Measurements from ENCODE around the gene TRAPPC6A.

DNA sequence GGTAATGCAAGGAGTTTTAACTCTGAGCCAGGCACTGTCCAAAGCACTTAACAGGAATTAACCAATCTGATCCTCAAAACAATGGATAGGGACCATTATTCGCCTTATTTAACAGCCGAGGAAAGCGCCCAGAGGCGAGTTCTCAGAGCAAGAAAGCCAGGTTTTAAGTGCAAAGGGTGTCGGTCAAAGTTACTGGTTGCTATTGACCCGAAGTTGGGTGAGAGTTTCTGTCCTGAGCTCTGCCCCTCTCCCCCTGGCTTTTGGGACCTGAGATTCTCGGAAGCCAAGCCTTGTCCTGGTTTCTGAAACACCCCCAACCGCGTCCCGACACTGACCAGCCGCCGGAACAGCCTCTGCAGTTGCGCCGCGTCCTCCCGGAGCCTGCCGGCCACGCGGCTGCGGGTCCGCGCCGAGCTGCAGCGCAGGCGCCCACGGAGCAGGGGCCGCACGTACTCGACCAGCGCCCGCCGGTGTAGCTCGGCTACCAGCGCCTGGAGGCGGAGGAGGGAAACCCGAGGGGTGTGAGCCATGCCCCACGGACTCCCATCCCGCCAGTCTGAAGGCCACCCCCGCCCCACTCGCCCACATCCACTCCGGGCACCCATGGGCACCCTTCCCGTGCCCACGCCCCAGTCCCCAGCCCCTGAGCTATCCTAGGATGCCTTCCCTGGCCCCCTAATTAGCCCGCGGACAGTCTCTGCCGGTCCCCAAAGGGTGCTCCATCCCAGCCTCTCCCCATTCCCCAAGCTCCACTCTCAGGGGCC lies 39.3 kb upstream of the TRAPPC6A start:
- TF ChIP-seq, protein P1, sequence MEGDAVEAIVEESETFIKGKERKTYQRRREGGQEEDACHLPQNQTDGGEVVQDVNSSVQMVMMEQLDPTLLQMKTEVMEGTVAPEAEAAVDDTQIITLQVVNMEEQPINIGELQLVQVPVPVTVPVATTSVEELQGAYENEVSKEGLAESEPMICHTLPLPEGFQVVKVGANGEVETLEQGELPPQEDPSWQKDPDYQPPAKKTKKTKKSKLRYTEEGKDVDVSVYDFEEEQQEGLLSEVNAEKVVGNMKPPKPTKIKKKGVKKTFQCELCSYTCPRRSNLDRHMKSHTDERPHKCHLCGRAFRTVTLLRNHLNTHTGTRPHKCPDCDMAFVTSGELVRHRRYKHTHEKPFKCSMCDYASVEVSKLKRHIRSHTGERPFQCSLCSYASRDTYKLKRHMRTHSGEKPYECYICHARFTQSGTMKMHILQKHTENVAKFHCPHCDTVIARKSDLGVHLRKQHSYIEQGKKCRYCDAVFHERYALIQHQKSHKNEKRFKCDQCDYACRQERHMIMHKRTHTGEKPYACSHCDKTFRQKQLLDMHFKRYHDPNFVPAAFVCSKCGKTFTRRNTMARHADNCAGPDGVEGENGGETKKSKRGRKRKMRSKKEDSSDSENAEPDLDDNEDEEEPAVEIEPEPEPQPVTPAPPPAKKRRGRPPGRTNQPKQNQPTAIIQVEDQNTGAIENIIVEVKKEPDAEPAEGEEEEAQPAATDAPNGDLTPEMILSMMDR (IDR thresholded peaks at IDR 0.05): no peak
- no peak for TF ChIP-seq POLR2A (IDR thresholded peaks at IDR 0.05)
- no peak for TF ChIP-seq EP300 (IDR thresholded peaks at IDR 0.05; ENCODE audit: low read depth)

Measured in transverse colon (tissue), 3 donors.